Hepatocyte (in vitro differentiated cells): ENCODE measurements around the gene HEATR3.

Experiments used
- EZH2 ChIP-seq: fragments of 200-600 bp; sonication (generic); IDR thresholded peaks from 2 replicates; pipeline ENCODE4 v1.6.1; 2016; ENCODE audit warnings: antibody characterized with exemption, mild to moderate bottlenecking, borderline replicate concordance
- TF ChIP-seq, protein P1 (sequence below): fragments of 200-600 bp; sonication (generic); IDR thresholded peaks from 2 replicates; pipeline ENCODE4 v1.5.1; 2016; ENCODE audit warnings: antibody characterized with exemption, mild to moderate bottlenecking; ENCODE audit not compliant: poor library complexity

DNA sequence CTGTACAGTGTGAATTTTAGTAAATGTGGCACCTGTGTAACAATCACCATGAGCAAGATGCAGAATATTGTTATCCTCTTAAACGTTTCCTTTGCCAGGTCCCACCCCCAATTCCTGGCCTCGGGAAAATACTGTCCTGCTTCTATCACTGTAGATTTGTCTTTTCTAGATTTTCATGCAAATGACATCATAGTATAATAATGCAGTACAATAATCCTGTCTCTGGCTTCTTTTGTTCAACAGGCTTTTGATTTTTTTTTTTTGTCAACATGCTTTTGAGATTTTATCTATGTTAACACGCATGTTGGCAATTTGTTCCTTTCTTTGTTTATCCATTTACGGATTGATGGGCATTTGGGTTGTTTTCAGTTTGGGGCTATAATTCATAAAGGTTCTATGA lies 20.4 kb upstream of the HEATR3 start:
- TF ChIP-seq, protein P1, sequence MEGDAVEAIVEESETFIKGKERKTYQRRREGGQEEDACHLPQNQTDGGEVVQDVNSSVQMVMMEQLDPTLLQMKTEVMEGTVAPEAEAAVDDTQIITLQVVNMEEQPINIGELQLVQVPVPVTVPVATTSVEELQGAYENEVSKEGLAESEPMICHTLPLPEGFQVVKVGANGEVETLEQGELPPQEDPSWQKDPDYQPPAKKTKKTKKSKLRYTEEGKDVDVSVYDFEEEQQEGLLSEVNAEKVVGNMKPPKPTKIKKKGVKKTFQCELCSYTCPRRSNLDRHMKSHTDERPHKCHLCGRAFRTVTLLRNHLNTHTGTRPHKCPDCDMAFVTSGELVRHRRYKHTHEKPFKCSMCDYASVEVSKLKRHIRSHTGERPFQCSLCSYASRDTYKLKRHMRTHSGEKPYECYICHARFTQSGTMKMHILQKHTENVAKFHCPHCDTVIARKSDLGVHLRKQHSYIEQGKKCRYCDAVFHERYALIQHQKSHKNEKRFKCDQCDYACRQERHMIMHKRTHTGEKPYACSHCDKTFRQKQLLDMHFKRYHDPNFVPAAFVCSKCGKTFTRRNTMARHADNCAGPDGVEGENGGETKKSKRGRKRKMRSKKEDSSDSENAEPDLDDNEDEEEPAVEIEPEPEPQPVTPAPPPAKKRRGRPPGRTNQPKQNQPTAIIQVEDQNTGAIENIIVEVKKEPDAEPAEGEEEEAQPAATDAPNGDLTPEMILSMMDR, result no peak
- TF ChIP-seq EZH2, result no peak
